HFFc6 (cell line): ENCODE data around the gene PSMG4. TPM values are rescaled to one million over a fixed set of nuclear protein-coding genes. Genes with fewer than 3 reads are reported as not detected.
"Not testable (repeated sequence)": the region's sequence is repeated elsewhere in the genome, so short reads cannot be mapped to it uniquely, and the experiment has no call there.

Source experiments
- DNase-seq: peaks from one replicate; pipeline ENCODE4 v3.0.0-alpha.2; 2018
- H3K27ac Mint-ChIP-seq: 2 replicates; pipeline ENCODE4 v1.8.0; 2020; ENCODE audit warnings: mild to moderate bottlenecking, mixed read lengths
- H3K27me3 Mint-ChIP-seq: 2 replicates; pipeline ENCODE4 v1.8.0; 2021; ENCODE audit warnings: mild to moderate bottlenecking, moderate library complexity, mixed read lengths; ENCODE audit not compliant: insufficient read depth
- H3K36me3 Mint-ChIP-seq: 2 replicates; pipeline ENCODE4 v1.8.0; 2021; ENCODE audit warnings: low read depth, mixed read lengths
- H3K4me1 Mint-ChIP-seq: 2 replicates; pipeline ENCODE4 v1.8.0; 2020; ENCODE audit warnings: low read depth, mixed read lengths
- H3K4me3 Mint-ChIP-seq: 2 replicates; pipeline ENCODE4 v1.8.0; 2020; ENCODE audit warnings: mild to moderate bottlenecking, moderate library complexity, mixed read lengths
- H3K9me3 Mint-ChIP-seq: 2 replicates; pipeline ENCODE4 v1.8.0; 2020; ENCODE audit warnings: mild to moderate bottlenecking, mixed read lengths
- CTCF ChIP-seq: fragments of 200-600 bp; sonication (generic); IDR thresholded peaks from 2 replicates; pipeline ENCODE4 v1.5.0; 2021; ENCODE audit warnings: antibody characterized with exemption, mild to moderate bottlenecking
- total RNA-seq, 6 experiments: library from RNA; stranded (reverse); fragmentation: NEBNext Ultra II Directional; extraction: Animal tissue kit (Norgen Biotek cat#: 25700); gene quantifications; 2 replicates in 1 of 6; 3 replicates in 5 of 6; pipeline ENCODE4 v1.2.3, GENCODE V29; 2021

PSMG4 gene
- total RNA-seq, 6 experiments from 2014 or later: 14.9 to 20.1 (median 17.6) TPM

DNA sequence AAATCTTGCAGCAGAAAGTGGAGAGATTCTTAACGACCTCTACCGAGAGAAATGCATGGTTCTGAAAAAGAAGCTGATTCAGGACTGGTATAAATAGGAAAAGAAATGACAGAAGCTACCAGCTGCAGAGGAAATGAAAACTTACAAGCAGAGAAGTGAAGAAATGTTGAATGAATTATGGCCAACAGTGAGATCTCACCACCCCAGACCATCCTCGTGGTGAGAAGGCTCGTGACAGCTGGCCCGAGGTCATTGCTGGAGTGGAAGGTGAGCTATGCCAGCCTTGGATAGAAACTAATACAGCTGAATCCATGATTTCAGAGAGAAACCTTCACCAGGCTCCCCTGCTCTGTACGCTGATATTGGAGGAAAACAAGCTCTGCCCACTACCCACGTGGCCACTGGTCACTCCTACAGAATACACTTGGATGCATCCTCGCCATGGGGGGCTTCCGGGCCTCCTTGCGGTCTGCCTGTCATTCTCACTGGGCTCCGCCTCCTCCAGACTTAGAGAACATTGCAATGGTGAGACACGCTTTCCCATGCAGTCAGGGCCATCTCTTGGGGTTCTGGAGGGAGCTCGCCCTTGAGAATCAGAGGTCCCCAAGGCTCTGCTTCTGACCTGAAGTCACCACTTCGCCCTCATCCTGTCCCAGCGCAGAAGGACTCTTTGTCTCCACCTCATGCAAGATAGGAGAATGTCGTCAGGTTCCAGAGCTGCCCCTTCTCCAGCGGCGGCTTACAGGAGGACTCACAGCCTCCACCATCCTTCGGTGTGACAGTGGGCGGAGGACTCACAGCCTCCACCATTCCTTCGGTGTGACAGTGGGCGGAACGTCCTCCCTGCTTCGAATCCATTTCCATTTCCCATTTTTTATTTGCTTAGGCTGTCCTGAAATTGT lies 20.7 kb upstream of the PSMG4 start:
- H3K27ac Mint-ChIP-seq: no peak overlapping the region
- no peaks in the 10 kb centered on the region for H3K36me3 Mint-ChIP-seq
- no peak for TF ChIP-seq CTCF
- H3K27me3 Mint-ChIP-seq: peaks cover 37% of the 10 kb centered on the region
- no peak overlapping the region for H3K4me3 Mint-ChIP-seq
- DNase-seq: no peak
- H3K9me3 Mint-ChIP-seq: no peaks in the 10 kb centered on the region
- H3K4me1 Mint-ChIP-seq: no peaks in the 10 kb centered on the region; the same call in 1 of the 2 replicates

DNA sequence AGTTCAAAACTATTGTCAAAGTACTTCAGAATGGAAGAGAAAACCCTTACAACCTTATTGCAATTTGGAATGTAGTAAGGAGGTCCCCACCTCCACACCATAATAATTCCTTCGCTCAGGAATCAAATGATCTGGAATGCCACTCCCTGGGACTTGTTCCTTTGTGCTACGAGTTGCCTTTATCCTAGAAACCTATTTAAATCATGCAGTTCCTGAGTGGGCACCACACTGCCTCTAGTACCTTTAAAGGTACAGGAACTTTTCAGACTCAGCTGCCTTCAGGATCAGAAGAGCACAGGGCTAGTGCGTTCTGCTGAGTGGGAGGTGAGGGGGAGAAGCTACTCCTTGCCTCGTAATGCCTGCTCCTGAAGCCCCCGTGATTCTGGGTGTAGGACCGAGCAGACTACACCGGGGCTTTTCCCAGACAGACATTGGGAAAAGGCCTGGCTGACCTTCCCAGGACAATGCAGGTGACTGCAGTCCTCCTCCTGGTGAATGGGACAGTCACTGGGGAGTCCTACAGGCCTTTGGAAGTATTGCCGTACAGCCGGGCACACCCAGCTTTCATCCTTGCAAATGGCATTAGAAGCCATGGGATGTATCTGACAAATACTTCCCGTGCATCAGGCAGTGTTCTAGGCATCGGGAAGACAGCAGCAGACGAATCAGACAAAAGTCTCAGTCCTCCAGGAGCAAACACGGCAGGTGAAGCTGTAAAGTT lies 19.5 kb upstream of the PSMG4 start:
- Mint-ChIP-seq H3K27ac (no peak overlapping the region), H3K4me1 (no peaks in the 10 kb centered on the region; the same call in 1 of the 2 replicates), H3K4me3 (no peak overlapping the region), H3K27me3 (peaks cover 35% of the 10 kb centered on the region), H3K9me3 (no peaks in the 10 kb centered on the region; the same call in 1 of the 2 replicates), H3K36me3 (peaks cover 4% of the 10 kb centered on the region; the same call in 1 of the 2 replicates)
- DNase-seq: no peak
- peak; percentile 35; the same call in 1 of the 2 replicates for TF ChIP-seq CTCF

GRCh38 chr6:3240595-3240994 lies 18.2 kb upstream of the PSMG4 start:
- DNase-seq: no peak
- Mint-ChIP-seq H3K4me1 (no peaks in the 10 kb centered on the region; the same call in 1 of the 2 replicates), H3K4me3 (no peak overlapping the region), H3K27me3 (peaks cover 23% of the 10 kb centered on the region), H3K27ac (no peak overlapping the region), H3K9me3 (no peaks in the 10 kb centered on the region; the same call in 1 of the 2 replicates), H3K36me3 (peaks cover 6% of the 10 kb centered on the region; the same call in 1 of the 2 replicates)
- TF ChIP-seq CTCF: no peak

DNA sequence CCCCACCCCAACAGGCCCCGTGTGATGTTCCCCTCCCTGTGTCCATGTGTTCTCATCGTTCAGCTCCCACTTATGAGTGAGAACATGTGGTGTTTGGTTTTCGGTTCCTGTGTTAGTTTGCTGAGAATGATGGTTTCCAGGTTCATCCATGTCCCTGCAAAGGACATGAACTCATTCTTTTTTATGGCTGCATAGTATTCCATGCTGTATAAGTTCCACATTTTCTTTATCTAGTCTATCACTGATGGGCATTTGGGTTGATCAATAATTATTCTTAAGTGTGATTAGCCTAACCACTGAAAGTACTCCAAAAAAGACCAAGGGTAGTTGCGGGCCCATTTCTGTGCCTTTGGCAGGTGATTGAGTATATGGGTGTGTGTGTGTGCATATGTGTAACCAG lies 17.0 kb upstream of the PSMG4 start:
- H3K36me3 Mint-ChIP-seq, H3K4me1 Mint-ChIP-seq, H3K9me3 Mint-ChIP-seq, H3K27ac Mint-ChIP-seq, DNase-seq, H3K4me3 Mint-ChIP-seq: not testable (repeated sequence)
- H3K27me3 Mint-ChIP-seq: peaks cover 15% of the 10 kb centered on the region

DNA sequence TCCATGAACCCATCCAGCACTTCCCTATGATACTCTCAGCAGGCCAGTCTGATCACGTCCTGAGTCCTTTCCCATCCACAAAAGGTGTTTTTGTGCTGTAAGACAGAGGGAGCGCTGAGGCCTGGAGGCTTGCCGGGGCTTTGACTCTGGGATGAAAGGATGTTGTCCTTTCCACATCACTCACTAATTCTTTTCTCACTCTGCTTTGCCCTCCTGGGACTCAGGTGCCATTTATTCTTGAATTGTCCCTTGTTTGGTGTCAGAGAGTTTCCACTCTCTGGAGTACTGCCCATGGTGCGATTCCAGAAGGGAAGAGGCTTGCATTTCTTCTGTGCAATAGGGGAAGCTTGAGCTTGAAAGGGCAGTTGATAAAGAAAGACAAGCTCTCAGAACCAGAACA lies 16.0 kb upstream of the PSMG4 start:
- no peak for DNase-seq
- TF ChIP-seq CTCF: no peak
- no peaks in the 10 kb centered on the region; the same call in 1 of the 2 replicates for H3K9me3 Mint-ChIP-seq
- no peak overlapping the region for H3K27ac Mint-ChIP-seq
- H3K27me3 Mint-ChIP-seq: peaks cover 11% of the 10 kb centered on the region
- H3K36me3 Mint-ChIP-seq: peaks cover 6% of the 10 kb centered on the region; the same call in 1 of the 2 replicates
- H3K4me1 Mint-ChIP-seq: peaks cover 18% of the 10 kb centered on the region
- no peak overlapping the region for H3K4me3 Mint-ChIP-seq
